Naive B cell (primary cell): ENCODE data around the gene CEP131. TPM values are rescaled to one million over a fixed set of nuclear protein-coding genes. Genes with fewer than 3 reads are reported as not detected.

Experiments
- ATAC-seq, 2 donors: fragments of 150-1000 bp; cut with Tn5 transposase; 2 replicates each; pipeline ENCODE4 v1.10.0; 2021; ENCODE audit warnings: low read depth in 2 of 2, mild to moderate bottlenecking in 2 of 2, moderate library complexity in 2 of 2
- DNase-seq: peaks from one replicate; pipeline ENCODE4 v3.0.0; 2022
- H3K27ac Mint-ChIP-seq, 6 donors: one replicate each; pipeline ENCODE4 v1.8.0; 2020 to 2022; ENCODE audit warnings: mild to moderate bottlenecking in 6 of 6, mixed read lengths in 6 of 6, moderate library complexity in 5 of 6, inconsistent platforms in 2 of 6
- H3K27me3 Mint-ChIP-seq, 3 donors: one replicate each; pipeline ENCODE4 v1.8.0; 2021 to 2022; ENCODE audit warnings: mixed read lengths in 3 of 3, mild to moderate bottlenecking in 1 of 3
- H3K36me3 Mint-ChIP-seq, 2 donors: one replicate each; pipeline ENCODE4 v1.8.0; 2020 to 2022; ENCODE audit warnings: mixed read lengths in 2 of 2, inconsistent platforms in 1 of 2, mild to moderate bottlenecking in 1 of 2
- H3K4me1 Mint-ChIP-seq, 3 donors: one replicate each; pipeline ENCODE4 v1.8.0; 2020 to 2022; ENCODE audit warnings: mixed read lengths in 3 of 3, inconsistent platforms in 1 of 3, mild to moderate bottlenecking in 1 of 3, moderate library complexity in 1 of 3
- H3K4me3 Mint-ChIP-seq, 8 donors: one replicate each; pipeline ENCODE4 v1.8.0; 2020 to 2022; ENCODE audit warnings: mild to moderate bottlenecking in 8 of 8, mixed read lengths in 8 of 8, moderate library complexity in 8 of 8, inconsistent platforms in 2 of 8
- H3K9me3 Mint-ChIP-seq, 7 donors: one replicate each; pipeline ENCODE4 v1.8.0; 2020 to 2022; ENCODE audit warnings: mixed read lengths in 7 of 7, mild to moderate bottlenecking in 5 of 7, inconsistent platforms in 2 of 7, moderate library complexity in 1 of 7
- polyA plus RNA-seq, 6 donors: library from polyadenylated mRNA; unstranded; fragments of 300-500 nt; fragmentation: Illumina TruSeq; gene quantifications; one replicate each; pipeline ENCODE4 v1.2.3, GENCODE V29; 2021; ENCODE audit warnings: low read depth in 6 of 6

The CEP131 gene
- polyA plus RNA-seq, 6 donors from 2014 or later, result 3.1 to 11.6 (median 4.0) TPM; not detected in 1

GRCh38 chr17:81219476-81220180, 3.1 kb downstream of the CEP131 start:
- Mint-ChIP-seq H3K9me3 (no peaks in the 10 kb centered on the region), H3K36me3 (no peaks in the 10 kb centered on the region), H3K4me1 (peaks cover 8 to 26% (median 16%) of the 10 kb centered on the region in 3 donors), H3K4me3 (peak overlapping the region in 1 of 8 donors; percentile 21), H3K27me3 (no peaks in the 10 kb centered on the region), H3K27ac (no peak overlapping the region)
- no peak for DNase-seq
- no peak for ATAC-seq

GRCh38 chr17:81218991-81219390, 3.8 kb downstream of the CEP131 start:
- Mint-ChIP-seq H3K36me3 (no peaks in the 10 kb centered on the region), H3K9me3 (no peaks in the 10 kb centered on the region), H3K4me1 (peaks cover 8 to 23% (median 16%) of the 10 kb centered on the region in 3 donors), H3K27me3 (no peaks in the 10 kb centered on the region), H3K27ac (no peak overlapping the region), H3K4me3 (peak overlapping the region in 1 of 8 donors; percentile 36)
- DNase-seq (no peak), ATAC-seq (no peak)

DNA sequence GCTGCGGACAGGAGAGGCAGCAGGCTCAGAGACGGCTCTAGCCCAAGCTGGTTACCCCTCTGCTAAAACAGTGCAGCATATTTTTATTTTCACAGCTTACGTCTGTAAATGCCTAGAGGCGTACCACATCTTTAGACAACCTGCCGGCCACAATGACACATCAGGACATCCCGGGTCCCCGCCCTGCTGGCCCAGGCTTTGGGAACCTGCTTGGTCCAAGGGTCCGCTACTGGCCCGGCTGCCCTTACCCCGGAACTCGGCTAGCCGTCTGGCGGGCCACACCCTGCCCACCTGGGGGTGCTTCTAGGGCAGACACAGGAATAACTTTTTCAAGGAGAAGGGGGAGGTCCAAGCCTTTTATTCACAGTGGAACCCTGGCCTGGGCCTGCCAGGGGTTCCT, 4.3 kb downstream of the CEP131 start:
- ATAC-seq (no peak), DNase-seq (no peak)
- no peaks in the 10 kb centered on the region for H3K36me3 Mint-ChIP-seq
- H3K9me3 Mint-ChIP-seq, result no peaks in the 10 kb centered on the region
- peak overlapping the region in 1 of 8 donors; percentile 36 for H3K4me3 Mint-ChIP-seq
- no peaks in the 10 kb centered on the region for H3K27me3 Mint-ChIP-seq
- H3K4me1 Mint-ChIP-seq, result peaks cover 2 to 20% (median 11%) of the 10 kb centered on the region in 3 donors
- H3K27ac Mint-ChIP-seq, result no peak overlapping the region

DNA sequence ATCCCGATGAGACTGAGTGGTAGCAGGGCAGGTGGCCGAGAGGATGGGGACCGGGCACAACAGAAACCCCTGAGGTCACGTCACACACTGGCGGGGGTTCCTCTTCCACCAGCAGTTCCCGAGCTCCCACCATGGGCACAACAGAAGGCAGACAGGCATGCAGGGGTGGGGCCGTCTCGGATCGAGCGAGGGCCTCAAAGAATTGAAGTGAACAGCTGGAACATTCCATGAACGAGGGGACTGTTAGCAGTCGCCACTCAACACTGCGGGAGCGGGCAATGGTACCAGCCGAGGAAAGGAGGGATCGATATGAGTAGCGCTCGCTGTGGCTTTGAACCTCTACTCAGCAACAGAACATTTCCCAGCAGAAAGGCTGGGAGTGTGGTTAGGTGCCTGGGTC, 5.3 kb downstream of the CEP131 start:
- Mint-ChIP-seq H3K9me3 (no peaks in the 10 kb centered on the region), H3K27ac (no peak overlapping the region), H3K4me3 (peak overlapping the region in 1 of 8 donors; percentile 15), H3K36me3 (no peaks in the 10 kb centered on the region), H3K27me3 (no peaks in the 10 kb centered on the region), H3K4me1 (peaks cover 6 to 24% (median 10%) of the 10 kb centered on the region in 3 donors)
- DNase-seq, result no peak
- ATAC-seq, result no peak

GRCh38 chr17:81213978-81214377, 8.8 kb downstream of the CEP131 start:
- DNase-seq, result no peak
- Mint-ChIP-seq H3K27me3 (no peaks in the 10 kb centered on the region), H3K4me3 (no peak overlapping the region), H3K27ac (no peak overlapping the region), H3K9me3 (no peaks in the 10 kb centered on the region), H3K4me1 (peaks cover 6 to 15% (median 6%) of the 10 kb centered on the region in 3 donors), H3K36me3 (no peaks in the 10 kb centered on the region)
- ATAC-seq, result no peak

DNA sequence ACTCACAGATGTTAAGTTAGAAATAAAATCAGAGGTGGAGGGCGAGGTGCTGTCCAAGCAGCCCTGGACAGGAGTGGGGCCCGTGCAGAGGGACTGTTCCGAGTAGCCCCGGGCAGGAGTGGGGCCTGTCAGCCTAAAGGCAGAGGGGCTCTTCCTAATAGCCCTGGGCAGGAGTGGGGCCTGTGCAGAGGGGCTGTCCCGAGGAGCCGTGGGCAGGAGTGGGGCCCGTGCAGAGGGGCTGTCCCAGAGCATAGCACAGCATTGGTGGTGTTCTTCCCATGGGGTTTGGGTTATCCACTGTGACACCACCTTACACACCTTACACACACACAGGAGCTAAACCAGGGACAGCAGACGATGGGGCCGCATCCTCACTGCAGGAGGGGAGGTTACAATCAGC, 10.4 kb downstream of the CEP131 start:
- H3K27ac Mint-ChIP-seq, result peak overlapping the region in 1 of 6 donors; percentile 22
- H3K4me3 Mint-ChIP-seq, result no peak overlapping the region
- H3K4me1 Mint-ChIP-seq, result peaks cover 11 to 19% (median 17%) of the 10 kb centered on the region in 3 donors
- DNase-seq, result no peak
- no peaks in the 10 kb centered on the region for H3K36me3 Mint-ChIP-seq
- no peak for ATAC-seq
- H3K27me3 Mint-ChIP-seq, result no peaks in the 10 kb centered on the region
- H3K9me3 Mint-ChIP-seq, result no peaks in the 10 kb centered on the region

DNA sequence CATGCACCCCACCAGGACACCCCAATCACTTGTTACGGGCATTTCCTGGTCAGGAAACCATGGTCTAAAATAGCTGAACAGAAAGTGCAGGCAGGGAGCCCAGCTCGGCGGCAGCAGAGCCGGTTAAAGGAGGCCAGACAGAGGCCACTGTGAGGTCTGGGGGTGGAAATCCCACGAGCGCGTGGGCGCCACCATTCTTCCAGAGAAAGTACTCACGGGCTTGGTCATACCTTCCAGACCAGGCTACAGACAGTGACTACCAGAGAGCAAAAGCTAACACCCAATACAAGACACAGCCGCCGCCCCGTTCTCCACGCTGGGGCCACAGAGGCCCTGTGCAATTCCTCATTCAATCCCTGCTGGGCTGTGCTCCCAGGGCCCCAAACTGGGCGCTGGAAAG, 11.9 kb downstream of the CEP131 start:
- Mint-ChIP-seq H3K4me1 (peaks cover 5 to 17% (median 13%) of the 10 kb centered on the region in 3 donors), H3K27ac (peak overlapping the region in 3 of 6 donors; percentile 20 to 80 (median 51)), H3K4me3 (no peak overlapping the region), H3K27me3 (no peaks in the 10 kb centered on the region), H3K36me3 (no peaks in the 10 kb centered on the region), H3K9me3 (no peaks in the 10 kb centered on the region)
- ATAC-seq (no peak), DNase-seq (no peak)

GRCh38 chr17:81210466-81210865, 12.3 kb downstream of the CEP131 start:
- H3K36me3 Mint-ChIP-seq, result no peaks in the 10 kb centered on the region
- DNase-seq, result no peak
- H3K9me3 Mint-ChIP-seq, result no peaks in the 10 kb centered on the region
- H3K4me3 Mint-ChIP-seq, result no peak overlapping the region
- no peak for ATAC-seq
- no peaks in the 10 kb centered on the region for H3K27me3 Mint-ChIP-seq
- H3K27ac Mint-ChIP-seq, result peak overlapping the region in 1 of 6 donors; percentile 51
- H3K4me1 Mint-ChIP-seq, result peaks cover 5 to 17% (median 13%) of the 10 kb centered on the region in 3 donors

GRCh38 chr17:81209141-81209540, 13.6 kb downstream of the CEP131 start:
- no peaks in the 10 kb centered on the region for H3K27me3 Mint-ChIP-seq
- ATAC-seq (no peak), DNase-seq (no peak)
- no peaks in the 10 kb centered on the region for H3K36me3 Mint-ChIP-seq
- peaks cover 5 to 17% (median 13%) of the 10 kb centered on the region in 3 donors for H3K4me1 Mint-ChIP-seq
- H3K4me3 Mint-ChIP-seq, result no peak overlapping the region
- H3K9me3 Mint-ChIP-seq, result no peaks in the 10 kb centered on the region
- H3K27ac Mint-ChIP-seq, result no peak overlapping the region

DNA sequence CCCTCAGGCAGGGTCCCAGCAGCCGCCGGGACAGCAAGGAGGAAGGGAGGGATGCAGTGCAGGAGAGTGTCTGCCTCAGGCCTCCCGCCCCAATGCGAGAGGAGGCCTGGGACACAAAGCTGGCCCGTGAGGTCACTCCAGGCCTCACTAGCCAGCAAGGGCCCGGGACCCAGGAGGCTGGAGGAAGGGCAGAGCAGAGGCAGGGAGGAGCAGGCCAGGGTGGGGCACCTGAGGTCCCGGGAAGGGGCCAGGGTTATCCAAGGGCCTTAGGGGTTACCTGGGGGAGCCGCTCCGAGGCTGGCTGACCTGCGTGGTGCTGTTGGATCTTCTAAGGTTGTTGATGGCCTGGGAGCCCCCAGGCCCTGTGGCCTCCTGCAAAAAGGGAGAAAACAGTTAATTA, 14.1 kb downstream of the CEP131 start:
- DNase-seq (no peak), ATAC-seq (no peak)
- no peaks in the 10 kb centered on the region for H3K27me3 Mint-ChIP-seq
- H3K9me3 Mint-ChIP-seq, result no peaks in the 10 kb centered on the region
- H3K27ac Mint-ChIP-seq, result no peak overlapping the region
- H3K4me1 Mint-ChIP-seq, result peaks cover 5 to 17% (median 12%) of the 10 kb centered on the region in 3 donors
- peak overlapping the region in 1 of 8 donors; percentile 63 for H3K4me3 Mint-ChIP-seq
- H3K36me3 Mint-ChIP-seq, result no peaks in the 10 kb centered on the region

- Mint-ChIP-seq H3K27me3 (no peaks in the 10 kb centered on the region), H3K9me3 (no peaks in the 10 kb centered on the region), H3K4me1 (peaks cover 5 to 16% (median 9%) of the 10 kb centered on the region in 3 donors), H3K27ac (peak overlapping the region in 3 of 6 donors; percentile 31 to 62 (median 61)), H3K36me3 (no peaks in the 10 kb centered on the region), H3K4me3 (no peak overlapping the region)
- no peak for DNase-seq
- peak; percentile 68 to 78 for ATAC-seq
Observed at GRCh38 chr17:81207610-81208581, 14.9 kb downstream of the CEP131 start.

DNA sequence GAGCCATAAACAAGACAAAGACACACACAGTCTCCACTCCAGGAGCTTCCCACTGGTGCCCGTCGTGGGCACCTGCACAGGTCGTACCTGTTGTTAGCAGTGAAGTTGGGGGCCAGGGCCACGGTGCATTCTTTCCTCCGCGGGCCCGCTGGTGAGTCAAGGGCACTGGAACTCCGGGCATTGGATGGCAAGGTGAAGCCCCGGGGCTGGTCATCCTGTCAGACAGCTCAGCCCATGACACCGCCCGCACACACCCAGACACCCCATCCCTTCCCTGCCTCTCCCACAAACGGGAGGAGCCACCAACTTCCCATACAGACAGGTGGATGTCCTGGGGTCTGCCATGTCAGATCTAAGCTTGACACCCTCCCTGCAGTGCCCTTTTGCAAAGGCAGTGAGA, 16.1 kb downstream of the CEP131 start:
- ATAC-seq, result no peak
- Mint-ChIP-seq H3K27me3 (no peaks in the 10 kb centered on the region), H3K4me3 (no peak overlapping the region), H3K4me1 (peaks cover 4 to 11% (median 5%) of the 10 kb centered on the region in 3 donors), H3K27ac (peak overlapping the region in 1 of 6 donors; percentile 78), H3K9me3 (no peaks in the 10 kb centered on the region), H3K36me3 (no peaks in the 10 kb centered on the region)
- DNase-seq, result no peak

GRCh38 chr17:81206166-81206565, 16.6 kb downstream of the CEP131 start:
- Mint-ChIP-seq H3K27ac (peak overlapping the region in 1 of 6 donors; percentile 78), H3K4me1 (peaks cover 4 to 11% (median 5%) of the 10 kb centered on the region in 3 donors), H3K36me3 (no peaks in the 10 kb centered on the region), H3K9me3 (no peaks in the 10 kb centered on the region), H3K4me3 (no peak overlapping the region), H3K27me3 (no peaks in the 10 kb centered on the region)
- no peak for ATAC-seq
- DNase-seq, result no peak
